ENCODE results near the gene RHO. TPM values are rescaled to one million over a fixed set of nuclear protein-coding genes. Genes with fewer than 3 reads are reported as not detected.

Gene RHO
- total and polyA plus RNA-seq, 2 donors (not counting 1 experiment from before 2014, with no cell fraction given) = 0.10 TPM; not detected in 1

DNA sequence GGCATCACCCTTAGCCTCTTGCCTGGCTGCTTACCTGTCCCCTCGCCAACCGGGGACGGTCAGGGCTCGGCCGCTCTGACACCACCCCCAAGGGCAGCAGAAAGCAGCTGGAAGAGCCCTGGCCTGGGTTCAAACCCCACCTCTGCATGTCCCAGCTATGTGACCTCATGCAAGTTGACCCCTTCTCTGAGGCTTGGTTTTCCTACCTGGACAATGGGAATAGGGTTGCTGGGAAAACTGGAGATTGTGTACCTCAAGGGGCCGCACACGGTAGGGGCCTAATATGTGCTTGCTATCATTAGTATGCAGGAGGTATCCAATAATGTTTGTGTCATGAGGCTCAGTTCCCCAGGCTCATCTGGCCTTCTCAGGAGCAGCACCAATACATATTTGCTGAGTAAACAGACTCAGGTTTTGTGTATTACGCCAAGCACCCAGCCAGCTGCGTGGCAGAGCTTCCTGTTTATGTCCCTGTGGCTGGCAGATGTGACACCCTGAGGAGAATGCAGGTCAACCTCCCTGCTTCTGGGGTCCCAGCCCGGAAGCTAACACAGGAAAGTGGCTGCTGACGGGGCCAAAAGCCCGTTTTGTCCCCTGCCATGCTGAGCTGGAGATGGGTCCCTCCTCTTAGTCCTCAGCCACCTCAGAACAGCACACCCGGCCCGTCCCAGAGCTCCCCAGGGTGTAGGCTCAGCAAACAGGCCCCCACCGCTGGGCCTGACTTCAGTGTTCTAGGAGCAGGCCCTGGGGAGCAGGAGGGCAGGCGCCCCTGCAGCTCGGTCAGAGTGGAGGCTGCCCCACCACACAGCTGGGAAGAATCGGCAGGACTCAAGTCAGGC is 48.3 kb downstream of the RHO start:
- no peaks in the 10 kb centered on the region for H4K20me1 ChIP-seq (ENCODE audit: control insufficient read depth, insufficient read depth, low read length, poor library complexity, severe bottlenecking)
- POLR2A ChIA-PET = interaction anchor here (0.7 to 3.4 kb wide), 14 partner anchors 10 to 260 kb away, joined by 3 to 55 read pairs (median 4); partner anchors contain the start of genes IFT122, MBD4, PLXND1 and RHO

More for the DNA sequence above, 48.3 kb downstream of the RHO start:
- peak overlapping the region; percentile 69 to 83 for H3K27ac ChIP-seq (ENCODE audit: low read length in 2 of 2)
- no peaks in the 10 kb centered on the region for H3K9me3 ChIP-seq (ENCODE audit: control extremely low read depth in 1 of 3, control insufficient read depth in 2 of 3, insufficient read depth in 1 of 3, low read length in 2 of 3)
- no peaks in the 10 kb centered on the region for H3K36me3 ChIP-seq (replicated peaks in 1 of 2; ENCODE audit: control extremely low read depth in 1 of 2, control insufficient read depth in 1 of 2, extremely low read depth in 1 of 2, insufficient read depth in 2 of 2, low read length in 1 of 2)
- Mint-ChIP-seq H3K27me3 (no peaks in the 10 kb centered on the region), H3K9me3 (ENCODE audit: insufficient read depth) (no peaks in the 10 kb centered on the region), H3K4me1 (peaks cover 70% of the 10 kb centered on the region), H3K4me3 (peak overlapping the region; percentile 83), H3K27ac (peak overlapping the region; percentile 98)
- CTCF ChIA-PET = interaction anchor here (0.7 to 3.2 kb wide), 12 partner anchors 10 to 251 kb away, joined by 3 to 30 read pairs (median 6); partner anchors contain the start of genes PLXND1 and RHO
- TF ChIP-seq EZH2 (IDR thresholded peaks at IDR 0.05; ENCODE audit: borderline replicate concordance, insufficient read depth, low read depth, low read length, poor library complexity, severe bottlenecking) = no peak
- TF ChIP-seq, protein P1, sequence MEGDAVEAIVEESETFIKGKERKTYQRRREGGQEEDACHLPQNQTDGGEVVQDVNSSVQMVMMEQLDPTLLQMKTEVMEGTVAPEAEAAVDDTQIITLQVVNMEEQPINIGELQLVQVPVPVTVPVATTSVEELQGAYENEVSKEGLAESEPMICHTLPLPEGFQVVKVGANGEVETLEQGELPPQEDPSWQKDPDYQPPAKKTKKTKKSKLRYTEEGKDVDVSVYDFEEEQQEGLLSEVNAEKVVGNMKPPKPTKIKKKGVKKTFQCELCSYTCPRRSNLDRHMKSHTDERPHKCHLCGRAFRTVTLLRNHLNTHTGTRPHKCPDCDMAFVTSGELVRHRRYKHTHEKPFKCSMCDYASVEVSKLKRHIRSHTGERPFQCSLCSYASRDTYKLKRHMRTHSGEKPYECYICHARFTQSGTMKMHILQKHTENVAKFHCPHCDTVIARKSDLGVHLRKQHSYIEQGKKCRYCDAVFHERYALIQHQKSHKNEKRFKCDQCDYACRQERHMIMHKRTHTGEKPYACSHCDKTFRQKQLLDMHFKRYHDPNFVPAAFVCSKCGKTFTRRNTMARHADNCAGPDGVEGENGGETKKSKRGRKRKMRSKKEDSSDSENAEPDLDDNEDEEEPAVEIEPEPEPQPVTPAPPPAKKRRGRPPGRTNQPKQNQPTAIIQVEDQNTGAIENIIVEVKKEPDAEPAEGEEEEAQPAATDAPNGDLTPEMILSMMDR (IDR thresholded peaks at IDR 0.05) = no peak
- H3K4me2 ChIP-seq (replicated peaks; ENCODE audit: low read depth, low read length, poor library complexity, severe bottlenecking) = peak overlapping the region; percentile 82
- peak overlapping the region; percentile 59 for H2AFZ ChIP-seq (ENCODE audit: insufficient read depth, low read depth, low read length, poor library complexity, severe bottlenecking)
- no peaks in the 10 kb centered on the region for H3K79me2 ChIP-seq (ENCODE audit: control insufficient read depth, insufficient read depth, low read length)
- intact Hi-C loops (cut with micrococcal nuclease) = loop anchor here (1.0 to 5.0 kb wide), 7 partner anchors 50 to 536 kb away; partner anchors contain the start of genes HMCES, MBD4 and RAB43
- peaks cover 50 to 59% of the 10 kb centered on the region in 2 donors for H3K4me1 ChIP-seq (ENCODE audit: control insufficient read depth in 2 of 2, insufficient read depth in 2 of 2, low read length in 2 of 2)
- H3K27me3 ChIP-seq (replicated peaks in 1 of 4; ENCODE audit: control extremely low read depth in 1 of 4, control insufficient read depth in 3 of 4, insufficient read depth in 4 of 4, low read length in 3 of 4) = no peaks in the 10 kb centered on the region
- ATAC-seq (ENCODE audit: low read depth) = peak; percentile 71
- 31% methylated on average over 18 of the region's 18 CpGs for WGBS (ENCODE audit: insufficient coverage)
- peak; percentile 85 for DNase-seq
- H3K9ac ChIP-seq (ENCODE audit: low read length) = peak overlapping the region; percentile 29
- H3K4me3 ChIP-seq (ENCODE audit: control extremely low read depth in 1 of 5, extremely low read depth in 1 of 5, insufficient read depth in 1 of 5, low read depth in 2 of 5, low read length in 4 of 5) = peak overlapping the region in 1 of 5 experiments; percentile 40

All from B cell (primary cell).